HG02588 (cell line): Measurements from ENCODE around the gene RETN.
"Not testable (repeated sequence)": the region's sequence is repeated elsewhere in the genome, so short reads cannot be mapped to it uniquely, and the experiment has no call there.

Experiments
- ATAC-seq: cut with Tn5 transposase; IDR thresholded peaks from one replicate; pipeline ENCODE4 v1.9.1; 2021; ENCODE audit warnings: mild to moderate bottlenecking, moderate library complexity; ENCODE audit not compliant: unreplicated experiment

RETN gene

DNA sequence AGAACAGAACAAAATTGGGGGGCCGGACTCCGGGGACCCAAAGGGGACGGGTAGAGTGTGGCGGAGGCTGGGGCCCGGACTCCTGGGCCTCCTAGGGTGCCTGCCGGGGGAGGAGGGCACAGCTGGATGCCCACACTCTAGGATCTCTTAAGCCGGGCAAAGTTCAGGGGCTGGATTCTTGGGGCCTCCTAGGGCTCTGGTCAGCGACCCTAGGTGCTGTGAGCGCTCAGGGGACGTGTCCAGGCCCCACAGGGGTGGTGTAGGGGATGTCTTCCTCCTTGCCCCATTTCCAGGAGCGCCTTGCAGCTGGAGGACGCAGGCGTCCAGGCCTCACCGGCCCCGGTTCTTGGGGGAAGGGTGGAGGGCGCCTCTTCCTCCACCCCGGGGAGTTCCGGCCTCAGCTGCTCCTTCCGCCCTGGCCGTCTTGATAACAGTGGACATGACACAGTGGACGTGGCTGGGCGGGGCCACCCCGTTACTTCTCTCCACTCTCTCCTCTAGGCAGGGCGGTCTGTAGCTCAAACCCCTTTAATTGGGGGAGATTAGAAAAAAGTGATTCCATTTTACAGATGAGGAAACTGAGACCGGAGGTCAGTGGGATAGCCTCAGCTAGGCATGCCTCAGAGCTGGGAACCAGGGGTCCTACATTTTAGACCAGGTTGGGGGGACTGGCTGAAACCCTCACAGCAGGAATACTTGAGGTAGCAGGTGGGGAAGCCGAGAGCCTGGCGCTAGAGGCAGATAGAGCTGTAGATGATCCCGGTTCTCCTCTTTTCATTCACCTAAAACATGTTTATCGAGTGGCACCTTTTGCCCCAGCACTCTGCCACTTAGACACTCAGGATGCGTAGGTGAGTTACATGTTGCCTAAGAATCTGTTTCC lies 31.2 kb upstream of the RETN start:
- peak; percentile 6 for ATAC-seq

DNA sequence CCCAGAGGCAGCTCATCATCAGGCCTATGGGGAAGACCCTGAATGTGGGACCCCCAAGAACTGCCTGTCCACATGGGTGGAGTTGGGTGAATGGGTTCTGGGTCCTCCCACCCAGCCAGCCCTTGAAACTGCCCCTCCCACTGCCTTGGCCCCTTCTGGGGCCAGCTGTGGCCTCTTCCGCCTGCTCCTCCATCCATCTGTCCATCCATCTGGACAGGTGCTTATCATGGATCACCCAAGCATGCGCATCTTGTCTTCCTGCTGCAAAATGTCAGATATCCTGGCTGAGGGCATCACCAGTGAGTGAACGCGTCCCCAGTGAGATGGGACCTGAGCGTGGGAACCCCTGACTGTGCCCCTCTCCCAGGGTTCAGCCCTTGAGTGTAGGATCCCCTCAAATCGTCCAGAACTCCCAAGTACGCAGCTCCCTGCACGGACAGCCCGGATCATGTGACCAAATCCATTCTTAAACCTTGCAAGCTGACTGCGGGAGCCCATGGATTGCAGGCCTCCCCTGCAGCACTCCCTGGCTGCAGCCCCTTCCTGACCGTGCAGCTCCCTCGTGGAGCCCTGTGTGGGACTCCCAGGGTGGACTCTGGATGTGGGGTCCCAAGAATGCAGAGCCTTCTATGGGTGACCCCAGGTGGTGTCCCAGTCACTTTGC lies 29.9 kb upstream of the RETN start:
- ATAC-seq, result no peak

DNA sequence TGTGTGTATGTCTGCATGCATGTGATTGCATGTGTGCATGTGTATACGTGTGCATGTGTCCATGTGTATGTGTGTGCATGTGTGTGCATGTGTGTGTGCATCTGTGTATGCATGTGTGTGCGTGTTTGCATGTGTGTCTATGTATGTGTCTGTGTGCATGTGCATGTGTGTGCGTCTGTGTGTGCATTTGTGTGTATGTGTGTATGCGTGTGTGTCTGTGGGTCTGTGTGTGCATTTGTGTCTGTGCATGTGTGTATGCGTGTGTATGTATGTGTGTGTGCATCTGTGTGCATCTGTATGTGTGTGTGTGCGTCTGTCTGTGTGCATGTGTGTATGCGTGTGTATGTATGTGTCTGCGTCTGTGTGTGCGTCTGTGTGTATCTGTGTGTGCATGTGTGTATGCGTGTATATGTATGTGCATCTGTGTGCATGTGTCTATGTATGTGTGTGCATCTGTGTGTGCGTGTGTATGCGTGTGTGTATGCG lies 28.9 kb upstream of the RETN start:
- no peak for ATAC-seq

DNA sequence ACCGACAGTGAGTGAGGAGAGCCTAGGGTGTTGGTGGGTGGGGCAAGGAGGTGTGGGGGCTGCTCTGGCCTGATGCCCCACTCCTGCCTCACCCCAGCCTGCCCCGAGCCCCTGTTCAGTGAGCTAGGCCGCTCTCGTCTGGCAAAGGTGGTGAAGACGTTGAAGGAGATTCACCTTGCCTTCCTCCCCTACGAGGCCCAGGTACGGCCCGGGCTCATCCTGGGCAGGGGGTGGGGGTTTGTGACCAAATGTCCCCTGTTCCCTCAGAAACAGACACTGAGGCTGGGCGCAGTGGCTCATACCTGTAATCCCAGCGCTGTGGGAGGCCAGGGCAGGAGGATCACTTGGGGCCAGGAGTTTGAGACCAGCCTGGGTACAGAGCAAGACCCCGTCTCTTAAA lies 28.0 kb upstream of the RETN start:
- no peak for ATAC-seq

DNA sequence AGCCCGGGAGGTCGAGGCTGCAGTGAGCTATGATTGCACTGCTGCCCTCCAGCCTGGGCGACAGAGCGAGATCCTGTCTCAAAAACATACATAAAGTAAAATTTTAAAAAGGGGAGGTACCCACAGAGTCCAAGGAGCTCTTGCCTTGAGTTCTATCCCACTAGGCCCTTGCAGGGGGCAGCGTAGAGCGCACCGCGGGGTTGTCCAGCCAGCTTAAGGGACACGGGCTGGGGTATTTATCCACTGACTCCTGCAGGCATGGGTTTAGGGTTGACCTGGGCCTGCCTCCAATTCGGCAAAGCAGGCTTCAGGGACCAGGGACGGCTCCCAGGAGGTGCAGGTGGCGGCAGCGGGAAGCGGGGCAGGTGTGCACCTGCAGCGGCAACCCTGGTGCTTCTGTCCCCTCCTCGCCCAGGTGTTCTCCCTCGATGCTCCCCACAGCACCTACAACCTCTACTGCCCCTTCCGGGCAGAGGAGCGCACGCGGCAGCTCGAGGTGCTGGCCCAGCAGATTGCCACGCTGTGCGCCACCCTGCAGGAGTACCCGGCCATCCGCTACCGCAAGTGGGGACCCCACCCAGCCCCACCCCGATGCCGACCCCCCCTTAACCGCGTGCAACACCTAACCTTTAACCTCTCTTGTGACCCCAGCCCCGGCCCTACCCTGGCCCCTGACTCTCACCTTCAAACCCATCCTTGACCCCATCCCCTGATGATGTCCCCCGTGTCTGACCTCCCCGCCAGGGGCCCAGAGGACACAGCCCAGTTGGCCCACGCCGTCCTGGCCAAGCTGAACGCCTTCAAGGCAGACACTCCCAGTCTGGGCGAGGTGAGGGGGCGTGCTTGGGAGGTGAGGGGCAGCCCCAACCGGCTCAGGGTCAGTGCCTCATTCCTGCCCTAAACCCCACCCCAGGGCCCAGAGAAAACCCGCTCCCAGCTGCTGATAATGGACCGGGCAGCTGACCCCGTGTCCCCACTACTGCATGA lies 27.3 kb upstream of the RETN start:
- no peak for ATAC-seq

DNA sequence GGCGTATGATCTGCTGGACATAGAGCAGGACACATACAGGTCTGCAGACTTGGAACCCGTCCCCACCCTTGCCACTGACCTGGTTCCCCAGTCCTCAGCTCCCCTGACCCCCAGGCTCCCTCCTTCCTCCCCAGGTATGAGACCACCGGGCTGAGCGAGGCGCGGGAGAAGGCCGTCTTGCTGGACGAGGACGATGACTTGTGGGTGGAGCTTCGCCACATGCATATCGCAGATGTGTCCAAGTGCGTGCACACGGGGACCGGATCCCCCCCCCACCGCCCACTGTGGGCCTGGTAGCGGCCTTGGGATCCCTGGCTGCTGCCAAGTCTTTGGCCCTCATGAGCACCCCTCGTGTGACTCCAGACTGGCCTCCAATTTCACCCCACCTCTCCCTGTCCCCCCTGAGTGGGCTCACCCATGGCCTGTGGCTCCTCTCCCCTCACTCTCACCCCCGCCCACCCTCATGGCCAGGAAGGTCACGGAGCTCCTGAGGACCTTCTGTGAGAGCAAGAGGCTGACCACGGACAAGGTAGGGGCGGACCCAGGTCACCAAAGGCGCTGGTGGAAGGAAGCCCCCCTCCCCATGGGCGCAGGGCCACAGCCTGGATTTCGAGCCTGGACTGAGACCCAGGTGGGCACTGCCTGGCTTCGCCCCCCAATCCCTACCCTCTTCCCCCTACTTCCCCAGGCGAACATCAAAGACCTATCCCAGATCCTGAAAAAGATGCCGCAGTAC lies 26.4 kb upstream of the RETN start:
- no peak for ATAC-seq

DNA sequence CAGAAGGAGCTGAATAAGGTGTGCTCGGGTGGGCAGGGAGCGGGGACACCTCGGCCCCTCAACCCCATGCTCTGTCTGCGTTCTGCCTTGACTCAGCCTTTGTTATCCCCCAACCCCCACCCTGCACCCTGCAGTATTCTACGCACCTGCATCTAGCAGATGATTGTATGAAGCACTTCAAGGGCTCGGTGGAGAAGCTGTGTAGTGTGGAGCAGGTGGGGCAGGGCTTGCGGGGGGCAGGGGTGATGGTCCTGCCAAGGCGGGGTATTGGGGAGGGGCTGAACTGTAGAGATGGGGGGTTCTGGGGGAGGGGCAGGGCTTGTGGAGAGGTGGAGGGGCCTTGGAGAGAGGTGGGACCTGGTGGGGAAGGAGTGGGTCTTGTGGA lies 25.8 kb upstream of the RETN start:
- ATAC-seq, result no peak

DNA sequence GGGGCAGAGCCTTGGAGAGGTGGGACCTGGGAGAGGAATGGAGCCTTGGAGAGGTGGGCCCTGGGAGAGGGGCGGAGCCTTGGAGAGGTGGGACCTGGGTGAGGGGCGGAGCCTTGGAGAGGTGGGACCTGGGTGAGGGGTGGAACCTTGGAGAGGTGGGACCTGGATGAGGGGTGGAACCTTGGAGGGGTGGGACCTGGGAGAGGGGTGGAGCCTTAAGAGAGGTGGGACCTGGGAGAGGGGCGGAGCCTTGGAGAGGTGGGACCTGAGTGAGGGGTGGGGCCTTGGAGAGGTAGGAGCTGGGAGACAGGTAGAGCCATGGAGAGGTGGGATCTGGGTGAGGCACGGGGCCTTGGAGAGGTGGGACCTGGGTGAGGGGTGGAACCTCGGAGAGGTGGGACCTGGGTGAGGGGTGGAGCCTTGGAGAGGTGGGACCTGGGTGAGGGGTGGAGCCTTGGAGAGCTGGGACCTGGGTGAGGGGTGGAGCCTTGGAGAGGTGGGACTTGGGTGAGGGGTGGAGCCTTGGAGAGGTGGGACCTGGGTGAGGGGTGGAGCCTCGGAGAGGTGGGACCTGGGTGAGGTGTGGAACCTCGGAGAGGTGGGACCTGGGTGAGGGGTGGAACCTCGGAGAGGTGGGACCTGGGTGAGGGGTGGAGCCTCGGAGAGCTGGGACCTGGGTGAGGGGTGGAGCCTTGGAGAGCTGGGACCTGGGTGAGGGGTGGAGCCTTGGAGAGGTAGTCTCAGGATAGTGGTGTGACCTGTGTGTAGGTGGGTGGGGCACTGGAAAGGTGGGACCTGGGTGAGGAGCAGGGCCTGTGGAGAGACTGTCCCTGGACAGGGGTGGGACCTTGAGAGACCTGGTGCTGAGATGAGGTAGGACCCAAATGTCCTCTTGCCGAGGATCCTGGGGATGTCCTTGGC lies 25.0 kb upstream of the RETN start:
- not testable (repeated sequence) for ATAC-seq

DNA sequence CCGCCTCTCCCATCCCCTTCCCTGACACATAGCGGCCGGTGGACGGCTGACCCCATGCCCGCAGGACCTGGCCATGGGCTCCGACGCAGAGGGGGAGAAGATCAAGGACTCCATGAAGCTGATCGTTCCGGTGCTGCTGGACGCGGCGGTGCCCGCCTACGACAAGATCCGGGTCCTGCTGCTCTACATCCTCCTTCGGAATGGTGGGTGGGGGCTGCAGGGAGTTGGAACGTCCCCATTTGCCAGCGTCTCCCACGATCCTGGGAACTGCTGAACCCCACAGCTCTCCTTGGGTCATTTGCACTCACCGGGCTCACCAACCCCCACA lies 24.3 kb upstream of the RETN start:
- ATAC-seq, result no peak

DNA sequence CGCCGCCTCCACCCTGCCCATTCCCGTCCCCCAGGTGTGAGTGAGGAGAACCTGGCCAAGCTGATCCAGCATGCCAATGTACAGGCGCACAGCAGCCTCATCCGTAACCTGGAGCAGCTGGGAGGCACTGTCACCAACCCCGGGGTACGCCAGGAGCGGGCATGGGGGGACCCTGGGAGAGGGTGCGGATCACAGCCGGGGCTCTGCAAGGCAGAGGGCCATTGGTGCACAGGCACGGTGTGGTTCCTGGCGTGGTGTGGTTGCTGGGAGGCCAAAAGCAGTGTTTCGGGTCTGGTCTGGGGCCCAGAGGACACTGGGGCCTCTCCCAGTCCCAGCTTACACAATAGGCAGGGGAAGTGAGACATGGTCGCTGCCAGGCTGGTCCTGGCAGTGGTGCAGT lies 23.7 kb upstream of the RETN start:
- ATAC-seq, result no peak

DNA sequence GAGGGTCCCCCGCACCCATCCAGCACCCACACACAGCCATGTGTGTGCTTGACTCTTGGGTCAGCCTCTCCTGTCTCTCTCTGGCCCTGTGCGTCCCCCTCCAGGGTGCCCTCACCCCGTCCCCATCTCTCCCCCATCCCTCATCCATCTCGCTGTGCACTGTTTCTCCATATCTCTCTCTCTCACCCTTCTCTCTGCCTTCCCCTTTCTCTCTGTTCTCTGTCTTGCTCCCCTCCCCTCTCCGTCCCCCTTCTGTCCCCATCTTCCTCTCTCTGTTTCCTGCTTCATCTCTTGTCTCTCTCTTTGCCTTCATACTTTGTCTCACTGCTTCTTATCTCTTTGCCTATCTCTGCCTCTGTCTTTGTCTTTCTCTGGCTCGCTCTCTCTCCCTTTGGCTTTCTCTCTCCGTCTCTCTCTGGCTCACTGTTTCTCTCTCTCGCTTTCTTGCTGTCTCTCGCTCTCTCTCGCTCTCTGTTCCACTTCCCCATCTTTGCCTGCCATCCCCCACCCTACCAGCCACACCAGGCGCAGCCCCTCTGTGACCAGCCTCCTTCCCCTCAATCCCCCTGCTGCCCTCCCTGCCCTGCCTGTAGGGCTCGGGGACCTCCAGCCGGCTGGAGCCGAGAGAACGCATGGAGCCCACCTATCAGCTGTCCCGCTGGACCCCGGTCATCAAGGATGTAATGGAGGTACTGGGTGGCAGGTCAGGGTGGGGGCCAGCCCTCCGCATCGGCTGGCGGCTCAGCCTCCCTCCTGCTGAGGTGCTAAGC lies 23.0 kb upstream of the RETN start:
- ATAC-seq, result no peak

DNA sequence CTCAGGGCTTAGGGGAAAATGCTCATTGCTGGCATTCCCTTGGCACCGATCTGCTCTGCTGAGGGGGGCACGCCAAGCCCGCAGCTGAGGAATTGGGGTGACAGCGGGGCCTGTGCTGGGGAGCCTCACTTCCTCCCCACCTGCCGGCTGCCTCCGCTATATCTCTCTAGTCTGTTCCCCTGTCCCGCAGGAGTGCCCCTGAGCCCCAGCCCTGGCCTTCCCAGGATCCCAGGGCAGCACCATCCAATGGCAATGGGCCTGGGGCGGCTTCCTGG lies 22.5 kb upstream of the RETN start:
- ATAC-seq, result no peak

DNA sequence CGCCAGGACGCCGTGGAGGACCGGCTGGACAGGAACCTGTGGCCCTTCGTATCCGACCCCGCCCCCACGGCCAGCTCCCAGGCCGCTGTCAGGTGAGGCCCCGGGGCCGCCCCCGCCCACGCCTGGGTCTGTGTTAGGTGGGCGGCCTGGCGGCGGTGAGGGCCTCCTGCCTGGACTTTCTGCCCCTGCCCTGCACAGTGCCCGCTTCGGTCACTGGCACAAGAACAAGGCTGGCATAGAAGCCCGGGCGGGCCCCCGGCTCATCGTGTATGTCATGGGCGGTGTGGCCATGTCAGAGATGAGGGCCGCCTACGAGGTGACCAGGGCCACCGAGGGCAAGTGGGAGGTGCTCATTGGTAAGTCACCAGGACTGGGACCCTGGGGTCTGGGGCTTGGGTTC lies 21.7 kb upstream of the RETN start:
- no peak for ATAC-seq

DNA sequence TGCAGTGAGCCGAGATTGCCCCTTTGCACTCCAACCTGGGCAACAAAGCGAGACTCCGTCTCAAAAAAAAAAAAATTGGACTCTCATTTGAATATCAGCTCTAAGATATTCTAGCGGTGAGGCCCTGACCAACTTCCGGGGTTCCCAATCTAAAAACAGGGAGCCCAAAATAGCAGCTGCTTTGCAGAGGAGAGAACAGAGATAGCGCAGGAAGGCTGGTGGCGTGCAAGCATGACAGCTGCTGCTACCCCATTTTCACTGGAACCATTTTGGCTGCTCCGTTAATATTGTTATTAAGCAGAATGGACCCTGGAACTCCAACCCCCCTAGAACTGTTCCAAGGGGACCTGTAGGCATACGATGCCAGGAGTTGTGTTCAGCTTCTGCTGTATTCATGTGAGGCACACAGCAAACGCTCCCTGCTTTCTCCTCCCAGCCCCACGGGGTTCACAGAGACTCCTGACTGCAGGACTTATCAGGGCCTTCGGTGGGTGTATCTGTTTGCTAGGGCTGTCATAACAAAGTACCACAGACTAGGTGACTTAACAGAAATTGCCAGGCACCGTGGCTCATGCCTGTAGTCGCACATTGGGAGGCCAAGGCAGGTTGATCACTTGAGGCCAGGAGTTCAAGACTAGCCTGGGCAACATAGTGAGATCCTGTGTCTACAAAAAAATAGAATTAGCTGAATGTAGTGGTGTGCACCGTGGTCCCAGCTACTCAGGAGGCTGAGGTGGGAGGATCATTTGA lies 20.4 kb upstream of the RETN start:
- no peak for ATAC-seq

DNA sequence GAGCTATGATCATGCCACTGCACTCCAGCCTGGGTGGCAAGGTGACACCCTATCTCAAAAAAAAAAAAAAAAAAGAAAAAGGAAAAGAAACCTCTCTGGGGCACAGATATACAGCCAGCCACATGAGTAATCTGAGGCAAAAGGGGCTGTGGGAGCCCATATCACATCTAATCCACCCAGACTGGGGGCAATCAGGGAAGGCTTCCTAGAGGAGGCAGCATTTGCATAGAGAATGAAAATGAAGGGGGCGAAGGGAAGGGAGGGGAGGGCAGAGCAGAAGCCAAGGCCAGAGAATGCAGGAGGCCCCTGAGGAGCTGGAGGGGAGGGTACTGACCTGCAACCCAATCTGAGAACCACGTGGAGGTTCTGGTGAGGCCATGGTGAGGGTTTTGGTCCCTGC lies 18.7 kb upstream of the RETN start:
- no peak for ATAC-seq

DNA sequence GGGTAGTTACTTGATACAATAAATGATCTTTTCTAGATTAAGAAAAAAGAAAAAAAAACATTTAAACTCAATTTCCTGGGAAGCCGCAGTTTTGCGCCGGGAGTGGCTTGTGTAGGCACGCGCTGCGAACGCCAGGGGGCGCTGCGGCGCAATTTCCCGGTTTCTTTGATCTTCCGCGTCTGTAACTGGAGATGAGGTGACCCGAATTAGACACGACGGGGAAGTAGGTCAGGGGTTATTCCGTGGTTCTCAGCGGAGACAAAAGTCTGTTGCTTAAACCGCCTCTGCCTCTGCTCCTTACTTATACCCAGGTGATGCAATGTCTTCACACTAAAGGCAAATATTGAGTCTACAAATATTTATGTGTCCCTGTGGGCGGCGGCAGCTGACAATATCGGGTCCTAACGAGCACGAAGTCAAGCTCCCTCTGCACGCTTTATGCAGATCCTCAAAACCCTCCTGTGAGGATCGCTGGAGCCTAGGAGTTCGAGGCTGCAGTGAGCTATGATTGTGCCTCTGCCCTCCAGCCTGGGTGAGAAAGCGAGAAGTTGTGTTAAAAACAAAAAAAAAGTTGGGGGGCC lies 16.7 kb upstream of the RETN start:
- no peak for ATAC-seq

DNA sequence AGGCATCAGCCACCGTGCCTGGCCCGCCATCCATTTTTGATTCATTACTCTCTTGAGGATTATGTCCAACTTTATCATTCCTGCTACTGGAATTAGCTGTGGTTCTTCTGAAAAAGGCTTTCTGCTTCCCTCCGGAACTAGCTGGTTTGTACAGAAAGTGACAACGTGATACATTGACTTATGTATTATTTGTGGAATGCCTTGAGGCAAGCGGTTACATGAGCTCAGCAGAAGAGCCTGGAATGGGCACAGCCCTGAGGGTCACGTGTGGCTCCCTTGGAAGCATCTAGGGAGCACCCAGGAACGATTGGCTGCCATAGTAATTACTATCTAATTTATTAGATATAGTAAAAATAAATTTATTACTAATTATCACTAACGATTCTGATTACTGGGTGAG lies 14.4 kb upstream of the RETN start:
- ATAC-seq, result no peak

DNA sequence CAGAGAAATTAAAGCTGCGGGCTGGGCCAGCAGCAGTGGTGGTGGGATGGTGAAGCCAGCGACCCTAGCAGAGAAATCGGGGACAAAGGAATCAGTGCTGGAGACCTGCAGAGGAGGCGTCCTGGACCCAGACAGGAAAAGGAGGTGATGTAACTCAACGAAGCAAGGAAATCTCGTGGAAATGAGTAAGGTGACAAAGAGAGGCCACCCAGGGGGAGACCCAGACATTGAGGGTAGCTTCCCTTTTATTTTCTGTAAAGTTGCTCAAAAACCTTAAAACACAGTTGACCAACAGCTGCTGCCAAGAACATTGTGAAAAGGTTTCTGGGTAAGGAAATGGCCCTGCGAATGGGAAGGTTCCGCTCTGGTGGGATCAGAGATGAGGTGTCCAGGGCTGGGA lies 13.3 kb upstream of the RETN start:
- ATAC-seq, result no peak
